Measurements from ENCODE around the gene NSG1.

GRCh38 chr4:4417886-4418285 is 31.0 kb downstream of the NSG1 start:
- TF ChIP-seq CTCF (IDR thresholded peaks at IDR 0.05) (no peak), POLR2AphosphoS5 (IDR thresholded peaks at IDR 0.05; ENCODE audit: low read depth, low read length) (no peak)
